Measurements from ENCODE around the gene TMEM140.
"Not testable (repeated sequence)": the region's sequence is repeated elsewhere in the genome, so short reads cannot be mapped to it uniquely, and the experiment has no call there.

TMEM140 gene

DNA sequence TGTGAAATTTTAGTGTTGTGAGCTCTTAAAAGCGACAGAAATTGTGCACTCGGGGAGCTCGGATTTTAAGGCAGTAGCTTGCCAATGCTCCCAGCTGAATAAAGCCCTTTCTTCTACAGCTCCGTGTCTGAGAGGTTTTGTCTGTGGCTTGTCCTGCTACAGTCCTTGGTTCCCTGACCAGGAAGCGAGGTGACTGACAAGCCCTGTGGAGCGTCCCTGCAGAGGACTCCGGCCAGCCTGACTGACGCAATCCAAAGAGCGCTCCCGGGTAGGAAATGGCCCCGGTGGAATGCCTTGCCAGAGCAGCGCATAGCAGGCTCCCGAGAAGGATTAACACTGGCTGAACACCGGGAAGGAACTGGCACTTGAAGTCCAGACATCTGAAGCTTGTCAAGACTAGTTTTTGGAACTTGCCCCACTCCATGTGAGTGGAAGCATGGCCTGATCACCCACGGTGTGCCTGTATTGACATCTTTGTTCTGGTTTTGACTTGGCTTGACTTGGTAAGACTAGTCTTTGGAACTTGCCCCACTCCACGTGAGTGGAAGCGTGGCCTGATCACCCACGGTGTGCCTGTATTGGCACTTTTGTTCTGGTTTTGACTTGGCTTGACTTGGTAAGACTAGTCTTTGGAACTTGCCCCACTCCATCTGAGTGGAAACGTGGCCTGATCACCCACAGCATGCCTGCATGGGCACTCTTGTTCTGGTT lies 23.9 kb downstream of the TMEM140 start:
- H3K27ac ChIP-seq (ENCODE audit: low read depth in 2 of 2, low read length in 2 of 2), result peak overlapping the region; percentile 54 to 96
- H3K36me3 ChIP-seq (ENCODE audit: control insufficient read depth in 2 of 2, insufficient read depth in 2 of 2, low read length in 2 of 2), result peaks cover 17 to 20% of the 10 kb centered on the region in 2 donors
- not testable (repeated sequence) for H3K9ac ChIP-seq (ENCODE audit: low read depth in 1 of 2, low read length in 2 of 2); H3K9me3 ChIP-seq (ENCODE audit: control insufficient read depth in 2 of 2, low read length in 2 of 2); H3K27me3 ChIP-seq (ENCODE audit: control insufficient read depth in 2 of 2, insufficient read depth in 2 of 2, low read length in 2 of 2)
- H3K4me3 ChIP-seq (ENCODE audit: low read length in 2 of 2), result peak overlapping the region in 1 of 2 donors; percentile 13
- peaks cover 21% of the 10 kb centered on the region in 2 donors for H3K4me1 ChIP-seq (ENCODE audit: control insufficient read depth in 2 of 2, insufficient read depth in 2 of 2, low read length in 2 of 2)

GRCh38 chr7:135173916-135174315 lies 26.0 kb downstream of the TMEM140 start:
- peaks cover 11 to 13% of the 10 kb centered on the region in 2 donors for H3K4me1 ChIP-seq (ENCODE audit: control insufficient read depth in 2 of 2, insufficient read depth in 2 of 2, low read length in 2 of 2)
- H3K4me3 ChIP-seq (ENCODE audit: low read length in 2 of 2); H3K9me3 ChIP-seq (ENCODE audit: control insufficient read depth in 2 of 2, low read length in 2 of 2); H3K27me3 ChIP-seq (ENCODE audit: control insufficient read depth in 2 of 2, insufficient read depth in 2 of 2, low read length in 2 of 2); H3K9ac ChIP-seq (ENCODE audit: low read depth in 1 of 2, low read length in 2 of 2); H3K27ac ChIP-seq (ENCODE audit: low read depth in 2 of 2, low read length in 2 of 2); H3K36me3 ChIP-seq (ENCODE audit: control insufficient read depth in 2 of 2, insufficient read depth in 2 of 2, low read length in 2 of 2): not testable (repeated sequence)

GRCh38 chr7:135174941-135175340 lies 27.1 kb downstream of the TMEM140 start:
- no peak overlapping the region for H3K9ac ChIP-seq (ENCODE audit: low read depth in 1 of 2, low read length in 2 of 2)
- no peak overlapping the region for H3K4me3 ChIP-seq (ENCODE audit: low read length in 2 of 2)
- no peaks in the 10 kb centered on the region for H3K9me3 ChIP-seq (ENCODE audit: control insufficient read depth in 2 of 2, low read length in 2 of 2)
- no peaks in the 10 kb centered on the region for H3K27me3 ChIP-seq (ENCODE audit: control insufficient read depth in 2 of 2, insufficient read depth in 2 of 2, low read length in 2 of 2)
- H3K36me3 ChIP-seq (ENCODE audit: control insufficient read depth in 2 of 2, insufficient read depth in 2 of 2, low read length in 2 of 2), result no peaks in the 10 kb centered on the region
- peaks cover 1 to 3% of the 10 kb centered on the region in 2 donors for H3K4me1 ChIP-seq (ENCODE audit: control insufficient read depth in 2 of 2, insufficient read depth in 2 of 2, low read length in 2 of 2)
- no peak overlapping the region for H3K27ac ChIP-seq (ENCODE audit: low read depth in 2 of 2, low read length in 2 of 2)

GRCh38 chr7:135175931-135176330 lies 28.1 kb downstream of the TMEM140 start:
- Histone ChIP-seq H3K27ac (ENCODE audit: low read depth in 2 of 2, low read length in 2 of 2) (no peak overlapping the region), H3K36me3 (ENCODE audit: control insufficient read depth in 2 of 2, insufficient read depth in 2 of 2, low read length in 2 of 2) (no peaks in the 10 kb centered on the region), H3K27me3 (ENCODE audit: control insufficient read depth in 2 of 2, insufficient read depth in 2 of 2, low read length in 2 of 2) (no peaks in the 10 kb centered on the region), H3K4me3 (ENCODE audit: low read length in 2 of 2) (no peak overlapping the region), H3K9ac (ENCODE audit: low read depth in 1 of 2, low read length in 2 of 2) (no peak overlapping the region), H3K4me1 (ENCODE audit: control insufficient read depth in 2 of 2, insufficient read depth in 2 of 2, low read length in 2 of 2) (peaks cover 0 to 3% of the 10 kb centered on the region in 2 donors), H3K9me3 (ENCODE audit: control insufficient read depth in 2 of 2, low read length in 2 of 2) (peaks cover 2% of the 10 kb centered on the region in 2 donors)

- Histone ChIP-seq H3K4me3 (ENCODE audit: low read length in 2 of 2) (no peak overlapping the region), H3K27me3 (ENCODE audit: control insufficient read depth in 2 of 2, insufficient read depth in 2 of 2, low read length in 2 of 2) (no peaks in the 10 kb centered on the region), H3K27ac (ENCODE audit: low read depth in 2 of 2, low read length in 2 of 2) (no peak overlapping the region), H3K9ac (ENCODE audit: low read depth in 1 of 2, low read length in 2 of 2) (no peak overlapping the region), H3K36me3 (ENCODE audit: control insufficient read depth in 2 of 2, insufficient read depth in 2 of 2, low read length in 2 of 2) (no peaks in the 10 kb centered on the region), H3K9me3 (ENCODE audit: control insufficient read depth in 2 of 2, low read length in 2 of 2) (peaks cover 12% of the 10 kb centered on the region in 2 donors), H3K4me1 (ENCODE audit: control insufficient read depth in 2 of 2, insufficient read depth in 2 of 2, low read length in 2 of 2) (no peaks in the 10 kb centered on the region)
Observed at GRCh38 chr7:135177028-135177696, 29.3 kb downstream of the TMEM140 start.

- H3K27me3 ChIP-seq (ENCODE audit: control insufficient read depth in 2 of 2, insufficient read depth in 2 of 2, low read length in 2 of 2), result no peaks in the 10 kb centered on the region
- H3K9me3 ChIP-seq (ENCODE audit: control insufficient read depth in 2 of 2, low read length in 2 of 2), result peaks cover 13 to 15% of the 10 kb centered on the region in 2 donors
- H3K36me3 ChIP-seq (ENCODE audit: control insufficient read depth in 2 of 2, insufficient read depth in 2 of 2, low read length in 2 of 2), result peaks cover 0 to 6% of the 10 kb centered on the region in 2 donors
- no peak overlapping the region for H3K4me3 ChIP-seq (ENCODE audit: low read length in 2 of 2)
- no peak overlapping the region for H3K27ac ChIP-seq (ENCODE audit: low read depth in 2 of 2, low read length in 2 of 2)
- no peak overlapping the region for H3K9ac ChIP-seq (ENCODE audit: low read depth in 1 of 2, low read length in 2 of 2)
- no peaks in the 10 kb centered on the region for H3K4me1 ChIP-seq (ENCODE audit: control insufficient read depth in 2 of 2, insufficient read depth in 2 of 2, low read length in 2 of 2)
Observed at GRCh38 chr7:135178364-135178763, 30.5 kb downstream of the TMEM140 start.

DNA sequence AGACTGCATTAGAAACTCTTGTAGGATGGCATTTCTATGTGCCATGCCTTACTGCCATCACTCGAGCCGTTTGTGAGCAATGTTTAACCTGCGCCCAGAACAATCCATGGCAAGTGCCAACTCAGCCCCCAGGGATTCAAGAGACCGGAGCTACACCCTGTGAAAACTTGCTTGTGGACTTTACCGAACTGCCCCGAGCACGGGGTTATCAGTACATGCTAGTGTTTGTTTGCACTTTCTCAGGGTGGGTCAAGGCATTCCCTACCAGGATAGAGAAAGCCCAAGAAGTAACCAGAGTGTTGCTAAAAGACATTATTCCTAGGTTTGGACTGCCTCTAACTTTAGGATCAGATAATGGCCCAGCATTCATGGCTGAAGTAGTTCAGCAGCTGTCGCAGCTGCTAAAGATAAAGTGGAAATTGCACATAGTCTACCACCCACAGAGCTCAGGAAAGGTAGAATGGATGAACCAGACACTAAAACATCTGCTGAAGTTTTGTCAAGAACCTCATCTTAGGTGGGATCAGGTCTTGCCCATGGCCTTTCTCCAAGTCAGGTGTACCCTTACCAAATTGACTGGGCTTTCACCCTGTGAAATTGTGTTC lies 31.6 kb downstream of the TMEM140 start:
- peaks cover 4 to 9% of the 10 kb centered on the region in 2 donors for H3K36me3 ChIP-seq (ENCODE audit: control insufficient read depth in 2 of 2, insufficient read depth in 2 of 2, low read length in 2 of 2)
- H3K4me3 ChIP-seq (ENCODE audit: low read length in 2 of 2), result no peak overlapping the region
- no peaks in the 10 kb centered on the region for H3K27me3 ChIP-seq (ENCODE audit: control insufficient read depth in 2 of 2, insufficient read depth in 2 of 2, low read length in 2 of 2)
- H3K9me3 ChIP-seq (ENCODE audit: control insufficient read depth in 2 of 2, low read length in 2 of 2), result peaks cover 13 to 15% of the 10 kb centered on the region in 2 donors
- no peak overlapping the region for H3K9ac ChIP-seq (ENCODE audit: low read depth in 1 of 2, low read length in 2 of 2)
- H3K4me1 ChIP-seq (ENCODE audit: control insufficient read depth in 2 of 2, insufficient read depth in 2 of 2, low read length in 2 of 2), result no peaks in the 10 kb centered on the region
- no peak overlapping the region for H3K27ac ChIP-seq (ENCODE audit: low read depth in 2 of 2, low read length in 2 of 2)

- no peak overlapping the region for H3K9ac ChIP-seq (ENCODE audit: low read depth in 1 of 2, low read length in 2 of 2)
- no peaks in the 10 kb centered on the region for H3K27me3 ChIP-seq (ENCODE audit: control insufficient read depth in 2 of 2, insufficient read depth in 2 of 2, low read length in 2 of 2)
- H3K9me3 ChIP-seq (ENCODE audit: control insufficient read depth in 2 of 2, low read length in 2 of 2), result peaks cover 13 to 15% of the 10 kb centered on the region in 2 donors
- no peaks in the 10 kb centered on the region for H3K4me1 ChIP-seq (ENCODE audit: control insufficient read depth in 2 of 2, insufficient read depth in 2 of 2, low read length in 2 of 2)
- H3K36me3 ChIP-seq (ENCODE audit: control insufficient read depth in 2 of 2, insufficient read depth in 2 of 2, low read length in 2 of 2), result peaks cover 6 to 10% of the 10 kb centered on the region in 2 donors
- H3K27ac ChIP-seq (ENCODE audit: low read depth in 2 of 2, low read length in 2 of 2), result no peak overlapping the region
- no peak overlapping the region for H3K4me3 ChIP-seq (ENCODE audit: low read length in 2 of 2)
Observed at GRCh38 chr7:135180122-135180521, 32.2 kb downstream of the TMEM140 start.

DNA sequence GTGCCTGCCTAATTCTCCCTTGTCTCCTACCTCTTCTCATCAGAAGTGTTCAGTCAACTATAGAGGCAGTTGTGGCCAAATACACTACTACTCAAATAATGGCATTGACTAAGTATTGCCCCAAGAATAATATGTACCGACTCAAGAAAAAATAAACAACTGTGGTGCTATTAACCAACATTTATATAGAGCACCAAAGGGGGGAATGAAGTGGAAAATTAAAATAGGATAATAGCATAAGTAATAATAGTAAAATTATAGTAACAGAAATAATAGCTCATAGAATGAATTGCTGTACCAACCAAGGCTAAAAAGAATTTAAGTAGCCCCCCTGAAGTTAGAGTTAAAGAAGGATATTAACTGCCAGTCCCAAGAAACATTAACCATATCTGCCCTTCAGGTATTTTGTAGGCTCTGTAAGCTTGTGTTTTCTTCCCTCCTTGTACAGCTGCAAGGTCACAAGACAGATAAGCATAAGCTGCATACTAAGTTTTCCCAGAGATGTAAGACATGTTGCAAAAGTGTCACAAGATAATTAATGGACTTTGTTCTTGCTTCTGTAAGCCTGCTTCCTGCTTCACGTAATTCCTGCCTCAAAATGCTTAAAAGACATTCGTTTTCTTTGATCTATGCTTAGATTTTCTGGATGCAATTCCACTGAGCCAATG lies 33.5 kb downstream of the TMEM140 start:
- H3K4me1 ChIP-seq (ENCODE audit: control insufficient read depth in 2 of 2, insufficient read depth in 2 of 2, low read length in 2 of 2), result no peaks in the 10 kb centered on the region
- H3K9ac ChIP-seq (ENCODE audit: low read depth in 1 of 2, low read length in 2 of 2), result no peak overlapping the region
- no peaks in the 10 kb centered on the region for H3K27me3 ChIP-seq (ENCODE audit: control insufficient read depth in 2 of 2, insufficient read depth in 2 of 2, low read length in 2 of 2)
- peaks cover 17 to 22% of the 10 kb centered on the region in 2 donors for H3K36me3 ChIP-seq (ENCODE audit: control insufficient read depth in 2 of 2, insufficient read depth in 2 of 2, low read length in 2 of 2)
- H3K9me3 ChIP-seq (ENCODE audit: control insufficient read depth in 2 of 2, low read length in 2 of 2), result peaks cover 13 to 15% of the 10 kb centered on the region in 2 donors
- no peak overlapping the region for H3K4me3 ChIP-seq (ENCODE audit: low read length in 2 of 2)
- H3K27ac ChIP-seq (ENCODE audit: low read depth in 2 of 2, low read length in 2 of 2), result no peak overlapping the region
